RKO (cell line): ENCODE results near the gene ISG15.
"Not testable (repeated sequence)": the region's sequence is repeated elsewhere in the genome, so short reads cannot be mapped to it uniquely, and the experiment has no call there.

Source experiments
- DNase-seq: peaks from one replicate; pipeline ENCODE4 v3.0.0-alpha.2; 2016; ENCODE audit warnings: low spot score

Gene ISG15

GRCh38 chr1:1046767-1047166 lies 33.5 kb downstream of the ISG15 start:
- DNase-seq, result no peak

GRCh38 chr1:1047407-1047806 lies 34.1 kb downstream of the ISG15 start:
- no peak for DNase-seq

- no peak for DNase-seq
These were observed 34.7 kb downstream of the ISG15 start for GRCh38 chr1:1047963-1048362.

DNA sequence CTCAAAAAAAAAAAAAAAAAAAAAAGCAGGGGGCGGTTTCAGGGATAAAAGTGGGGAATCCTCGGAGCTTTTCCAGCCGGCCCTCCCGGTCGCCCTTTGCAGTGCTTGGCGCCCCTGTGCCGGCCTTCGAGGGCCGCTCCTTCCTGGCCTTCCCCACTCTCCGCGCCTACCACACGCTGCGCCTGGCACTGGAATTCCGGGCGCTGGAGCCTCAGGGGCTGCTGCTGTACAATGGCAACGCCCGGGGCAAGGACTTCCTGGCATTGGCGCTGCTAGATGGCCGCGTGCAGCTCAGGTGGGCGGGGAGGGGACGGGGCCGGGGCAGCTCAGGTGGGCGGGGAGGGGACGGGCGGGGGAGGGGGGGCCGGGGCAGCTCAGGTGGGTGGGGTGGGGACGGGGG lies 35.5 kb downstream of the ISG15 start:
- no peak for DNase-seq

GRCh38 chr1:1049318-1050165 lies 36.2 kb downstream of the ISG15 start:
- DNase-seq, result no peak

GRCh38 chr1:1050577-1051052 lies 37.3 kb downstream of the ISG15 start:
- DNase-seq, result no peak

GRCh38 chr1:1051127-1051810 lies 38.0 kb downstream of the ISG15 start:
- DNase-seq, result no peak

DNA sequence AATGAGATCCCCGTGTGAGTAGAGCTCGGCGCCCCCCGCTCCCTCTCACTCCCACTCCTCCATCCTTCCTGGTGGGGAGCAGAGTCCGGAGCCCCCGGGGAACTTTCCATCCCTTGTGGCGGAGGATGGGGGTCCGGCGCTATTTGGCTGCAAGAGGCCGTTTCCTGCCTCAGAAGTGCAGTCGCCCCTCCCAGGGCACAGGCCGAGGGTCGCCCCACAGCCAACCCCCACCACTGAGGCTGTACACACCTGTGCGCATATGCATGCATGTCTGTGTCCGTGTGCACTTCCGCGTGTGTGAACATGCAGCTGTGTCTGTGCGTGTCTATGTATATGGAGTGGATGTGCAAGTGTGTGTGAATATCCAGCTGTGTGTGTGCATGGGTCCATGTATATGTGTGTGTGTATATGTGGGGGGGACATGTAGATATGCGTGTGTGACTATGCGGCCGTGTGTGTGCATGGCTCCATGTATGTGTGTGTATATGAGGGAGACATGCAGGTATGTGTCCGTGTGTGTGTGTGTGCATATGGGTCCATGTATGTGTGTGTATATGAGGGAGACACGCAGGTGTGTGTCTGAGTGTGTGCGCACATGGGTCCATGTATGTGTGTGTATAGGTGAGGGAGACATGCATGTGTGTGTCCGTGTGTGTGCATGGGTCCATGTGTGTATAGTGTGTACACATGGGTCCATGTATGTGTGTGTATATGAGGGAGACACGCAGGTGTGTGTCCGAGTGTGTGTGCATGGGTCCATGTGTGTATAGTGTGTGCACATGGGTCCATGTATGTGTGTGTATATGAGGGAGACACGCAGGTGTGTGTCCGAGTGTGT lies 38.9 kb downstream of the ISG15 start:
- DNase-seq, result no peak

DNA sequence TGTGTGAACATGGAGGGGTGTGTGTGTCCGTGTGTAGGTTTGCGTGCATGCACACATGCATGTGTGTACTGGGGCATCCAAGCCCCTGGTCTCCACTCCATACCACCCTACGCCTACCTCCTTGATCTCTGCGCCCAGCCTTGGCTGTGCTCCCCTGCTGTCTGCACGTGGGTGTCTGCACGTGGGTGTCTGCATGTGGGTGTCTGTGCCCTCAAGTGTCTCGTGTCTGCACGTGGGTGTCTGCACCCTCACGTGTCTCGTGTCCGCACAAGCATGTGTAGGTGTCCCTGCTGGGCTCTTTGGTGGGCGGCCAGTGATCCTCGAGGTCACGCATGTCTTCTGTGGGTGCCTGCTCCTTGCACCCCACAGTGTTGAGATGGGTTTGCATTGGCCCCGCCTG lies 39.7 kb downstream of the ISG15 start:
- DNase-seq, result no peak

DNA sequence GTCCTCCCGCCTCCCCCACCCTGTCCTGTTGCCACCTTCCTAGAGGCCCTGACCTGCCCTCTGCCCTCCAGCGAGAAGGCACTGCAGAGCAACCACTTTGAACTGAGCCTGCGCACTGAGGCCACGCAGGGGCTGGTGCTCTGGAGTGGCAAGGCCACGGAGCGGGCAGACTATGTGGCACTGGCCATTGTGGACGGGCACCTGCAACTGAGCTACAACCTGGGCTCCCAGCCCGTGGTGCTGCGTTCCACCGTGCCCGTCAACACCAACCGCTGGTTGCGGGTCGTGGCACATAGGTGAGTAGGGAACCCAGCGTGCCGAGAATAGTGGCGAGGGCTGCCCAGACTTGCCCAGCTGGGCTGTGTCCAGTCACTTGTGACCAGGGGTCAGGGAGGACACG lies 40.4 kb downstream of the ISG15 start:
- DNase-seq, result no peak

DNA sequence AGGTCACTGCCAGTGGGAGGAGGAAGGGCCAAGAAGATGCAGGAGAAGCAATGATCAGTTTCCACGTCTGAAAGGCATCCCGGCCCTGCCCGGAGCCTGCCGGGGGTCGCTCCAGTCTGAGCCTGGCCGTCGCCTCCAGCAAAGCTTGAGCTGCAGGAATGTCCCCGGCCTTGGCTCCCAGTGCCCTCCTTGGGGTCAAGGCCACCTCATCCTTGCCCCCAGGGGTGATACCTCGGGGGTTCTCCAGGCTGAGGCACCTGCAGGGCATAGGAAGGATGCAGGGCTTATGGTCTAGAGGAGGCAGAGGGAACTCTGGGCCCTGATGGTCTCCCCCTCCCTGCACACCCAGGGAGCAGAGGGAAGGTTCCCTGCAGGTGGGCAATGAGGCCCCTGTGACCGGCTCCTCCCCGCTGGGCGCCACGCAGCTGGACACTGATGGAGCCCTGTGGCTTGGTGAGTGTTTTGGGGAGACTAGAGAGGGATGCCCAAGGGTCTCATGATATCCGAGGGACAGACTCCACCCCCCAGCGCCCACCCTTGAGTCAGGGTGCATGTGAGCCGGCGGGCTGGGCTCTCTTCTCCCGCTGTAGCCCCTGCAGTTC lies 40.9 kb downstream of the ISG15 start:
- DNase-seq, result no peak

DNA sequence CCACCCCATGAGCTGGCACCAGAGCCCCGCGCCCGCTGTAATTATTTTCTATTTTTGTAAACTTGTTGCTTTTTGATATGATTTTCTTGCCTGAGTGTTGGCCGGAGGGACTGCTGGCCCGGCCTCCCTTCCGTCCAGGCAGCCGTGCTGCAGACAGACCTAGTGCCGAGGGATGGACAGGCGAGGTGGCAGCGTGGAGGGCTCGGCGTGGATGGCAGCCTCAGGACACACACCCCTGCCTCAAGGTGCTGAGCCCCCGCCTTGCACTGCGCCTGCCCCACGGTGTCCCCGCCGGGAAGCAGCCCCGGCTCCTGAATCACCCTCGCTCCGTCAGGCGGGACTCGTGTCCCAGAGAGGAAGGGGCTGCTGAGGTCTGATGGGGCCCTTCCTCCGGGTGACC lies 41.7 kb downstream of the ISG15 start:
- DNase-seq, result no peak

GRCh38 chr1:1055841-1056736 lies 42.8 kb downstream of the ISG15 start:
- no peak for DNase-seq

GRCh38 chr1:1057769-1058087 lies 44.4 kb downstream of the ISG15 start:
- not testable (repeated sequence) for DNase-seq

GRCh38 chr1:1058088-1058905 lies 45.0 kb downstream of the ISG15 start:
- no peak for DNase-seq

- DNase-seq, result peak; percentile 57
These were observed 45.7 kb downstream of the ISG15 start for GRCh38 chr1:1058921-1059493.

- peak; percentile 84 for DNase-seq
These were observed 46.4 kb downstream of the ISG15 start for GRCh38 chr1:1059494-1060280.

DNA sequence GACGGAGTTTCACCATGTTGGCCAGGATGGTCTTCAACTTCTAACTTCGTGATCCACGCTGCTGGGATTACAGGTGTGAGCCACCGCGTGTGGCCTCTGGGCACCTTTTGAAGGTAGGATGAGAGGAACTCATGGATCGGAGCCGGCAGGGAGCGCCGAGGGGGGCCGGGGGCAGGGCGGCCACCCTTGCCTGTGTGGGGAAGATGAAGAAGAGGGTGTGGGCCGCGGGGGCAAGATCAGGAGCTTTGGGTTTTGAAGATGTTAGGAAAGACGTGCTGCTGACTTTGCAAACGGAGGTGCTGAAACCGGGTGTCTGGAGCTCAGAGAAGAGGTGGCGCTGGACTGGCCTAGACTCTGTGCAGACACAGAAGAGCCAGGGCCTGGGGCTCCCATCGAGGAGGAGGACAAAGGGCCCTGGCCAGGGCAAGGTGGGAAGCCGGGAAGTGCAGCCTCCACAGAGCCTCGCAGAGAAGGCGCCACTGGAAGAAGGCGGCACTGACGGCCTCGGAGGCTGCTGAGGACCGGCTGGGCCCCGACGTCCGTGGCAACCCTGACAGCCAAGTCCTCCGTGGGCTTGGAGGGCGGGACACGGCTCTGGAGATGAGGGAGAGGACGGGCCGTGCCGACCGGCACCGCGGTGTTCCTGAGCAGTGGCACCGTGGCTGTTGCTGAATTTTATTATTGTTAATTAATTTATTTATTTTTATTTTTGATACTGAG lies 47.1 kb downstream of the ISG15 start:
- DNase-seq, result no peak
